T47D (cell line): Measurements from ENCODE around the gene ARMC12.
A peak's percentile ranks its signal among the peaks of the same experiment; 100 is the strongest.

Experiments used
- DNase-seq, 2 experiments: peaks; one replicate each; pipeline versions ENCODE4 v3.0.0 to v3.0.0-alpha.2; 2011 to 2012; ENCODE audit warnings: low read depth in 1 of 2, low spot score in 1 of 2
- JUND ChIP-seq: IDR thresholded peaks from 2 replicates; pipeline ENCODE4 v1.6.1; 2012; ENCODE audit warnings: low read depth
- in situ Hi-C: cut with HindIII; loops from 2 replicates; pipeline ENCODE4 v1.10.0; 2016; ENCODE audit warnings: low sequenced_read_pairs, low pct_unique_long_range_greater_than_20kb

ARMC12 gene

DNA sequence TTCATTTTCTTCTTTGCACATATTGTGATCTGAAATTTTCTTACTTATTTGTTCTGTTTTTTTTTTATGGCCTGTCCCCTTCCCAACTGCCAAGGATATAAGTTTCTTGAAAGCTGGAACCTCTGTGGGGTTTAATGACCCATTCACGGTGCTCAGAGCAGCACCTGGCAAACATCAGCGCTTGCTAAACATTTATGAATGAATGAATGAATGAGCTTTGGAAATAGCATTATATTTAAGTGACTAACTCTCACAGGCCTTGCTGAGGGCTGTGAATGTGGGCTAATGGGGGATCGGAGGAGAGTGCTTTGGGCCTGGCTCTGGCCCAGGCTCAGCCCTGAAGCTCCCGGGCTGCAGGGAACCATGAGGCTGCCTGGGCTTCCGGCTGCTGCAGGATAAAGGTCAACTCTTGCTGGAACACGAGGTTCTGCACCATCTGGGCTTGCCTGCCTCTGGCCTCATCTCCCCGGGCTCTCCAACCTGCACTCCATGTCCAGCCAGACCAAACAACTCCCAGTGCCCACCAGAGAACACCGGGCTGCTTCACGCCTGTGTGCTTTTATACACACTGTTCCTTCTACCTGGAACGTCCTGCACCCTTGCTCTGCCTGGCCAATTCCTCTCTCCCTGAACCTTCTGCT lies 14.6 kb upstream of the ARMC12 start:
- TF ChIP-seq JUND: no peak
- in situ Hi-C loops: no loop called here
- no peak for DNase-seq

DNA sequence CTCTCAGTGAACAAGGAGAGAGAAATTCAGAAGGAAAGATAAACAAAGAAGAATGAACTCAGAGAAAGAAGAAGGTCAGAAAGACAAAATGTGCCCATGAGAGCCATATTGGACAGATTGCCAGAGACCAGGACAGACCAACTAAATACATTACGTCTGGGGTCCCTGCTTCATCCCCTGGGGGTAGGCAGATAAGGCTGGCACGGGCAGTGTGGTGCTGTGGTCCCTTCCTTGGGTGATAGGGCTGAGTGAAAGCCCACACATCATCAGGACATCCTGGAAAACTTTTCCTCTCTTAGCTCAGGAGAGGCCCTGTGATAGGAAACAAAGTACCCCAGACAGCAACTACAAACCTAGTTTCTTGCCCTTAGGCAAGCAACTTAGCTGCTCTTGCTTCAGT lies 13.2 kb upstream of the ARMC12 start:
- DNase-seq: no peak
- TF ChIP-seq JUND: no peak
- in situ Hi-C loops: no loop called here

DNA sequence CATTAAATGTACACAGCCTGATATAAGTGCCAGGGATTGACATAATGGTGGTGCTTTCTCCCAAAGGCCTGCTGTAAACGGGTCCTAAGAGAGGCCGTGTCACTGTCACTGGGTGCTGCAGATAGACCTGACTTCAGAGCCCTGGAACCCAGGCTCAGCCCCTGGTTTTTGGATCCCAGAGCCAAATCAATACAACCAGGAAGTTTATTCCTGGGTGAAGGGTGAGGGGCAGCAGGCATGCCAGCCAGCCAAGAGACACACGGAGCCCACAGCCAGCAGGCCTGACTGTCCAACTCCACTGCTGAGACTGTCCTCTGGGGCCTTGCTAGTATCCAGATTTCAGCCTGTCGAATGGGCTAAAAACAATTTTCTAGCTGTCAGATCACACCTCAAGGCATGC lies 12.8 kb upstream of the ARMC12 start:
- in situ Hi-C loops: no loop called here
- no peak for TF ChIP-seq JUND
- DNase-seq: no peak

DNA sequence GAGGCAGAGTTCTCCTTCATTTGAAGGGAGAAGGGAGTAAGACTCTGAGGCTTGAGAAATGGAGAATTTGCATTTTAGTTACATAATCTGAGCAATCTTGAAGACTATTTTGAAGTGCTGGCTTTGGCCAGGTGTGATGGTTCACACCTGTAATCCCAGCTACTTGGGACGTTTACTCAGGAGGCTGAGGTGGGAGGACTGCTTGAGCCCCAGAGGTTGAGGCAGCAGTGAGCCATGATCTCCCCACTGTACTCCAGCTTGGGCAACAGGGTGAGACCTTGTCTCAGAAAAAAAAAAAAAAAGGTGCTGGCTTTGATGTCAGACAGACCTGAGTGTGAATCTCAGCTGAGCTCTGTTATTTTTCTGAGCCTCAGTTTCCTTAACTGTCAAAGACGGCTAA lies 12.4 kb upstream of the ARMC12 start:
- in situ Hi-C loops: no loop called here
- DNase-seq: no peak
- no peak for TF ChIP-seq JUND

DNA sequence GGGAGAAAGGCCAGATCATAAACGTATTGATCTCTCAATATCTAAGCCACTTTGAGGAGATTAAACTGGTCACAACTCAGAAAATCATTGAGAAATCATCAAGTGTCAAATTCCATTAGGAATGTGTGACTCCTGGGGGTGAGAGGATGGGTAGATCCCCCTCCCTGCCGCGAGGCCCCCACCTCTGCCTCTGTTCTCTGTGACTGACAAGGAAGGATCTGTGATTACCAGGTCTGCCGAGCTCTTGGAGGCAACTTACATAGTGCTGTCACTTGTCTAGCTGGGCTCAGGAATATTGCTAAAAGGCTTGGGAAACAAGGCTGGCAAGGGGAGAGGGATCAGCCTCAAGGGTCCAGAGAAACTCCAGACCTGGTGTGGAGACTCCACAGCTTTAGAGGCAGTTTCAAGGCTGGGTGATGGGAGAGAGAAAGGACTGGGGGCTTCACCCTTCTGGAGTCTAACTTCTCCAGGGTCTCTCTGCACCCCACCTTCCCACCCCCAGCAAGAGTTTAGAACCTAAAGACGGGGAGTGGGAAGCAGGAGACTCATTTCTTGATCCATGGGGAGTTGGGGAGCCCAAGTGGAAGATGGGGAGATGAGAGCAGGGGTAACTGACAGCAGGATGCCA lies 11.6 kb upstream of the ARMC12 start:
- DNase-seq: no peak
- TF ChIP-seq JUND: no peak
- in situ Hi-C loops: no loop called here

DNA sequence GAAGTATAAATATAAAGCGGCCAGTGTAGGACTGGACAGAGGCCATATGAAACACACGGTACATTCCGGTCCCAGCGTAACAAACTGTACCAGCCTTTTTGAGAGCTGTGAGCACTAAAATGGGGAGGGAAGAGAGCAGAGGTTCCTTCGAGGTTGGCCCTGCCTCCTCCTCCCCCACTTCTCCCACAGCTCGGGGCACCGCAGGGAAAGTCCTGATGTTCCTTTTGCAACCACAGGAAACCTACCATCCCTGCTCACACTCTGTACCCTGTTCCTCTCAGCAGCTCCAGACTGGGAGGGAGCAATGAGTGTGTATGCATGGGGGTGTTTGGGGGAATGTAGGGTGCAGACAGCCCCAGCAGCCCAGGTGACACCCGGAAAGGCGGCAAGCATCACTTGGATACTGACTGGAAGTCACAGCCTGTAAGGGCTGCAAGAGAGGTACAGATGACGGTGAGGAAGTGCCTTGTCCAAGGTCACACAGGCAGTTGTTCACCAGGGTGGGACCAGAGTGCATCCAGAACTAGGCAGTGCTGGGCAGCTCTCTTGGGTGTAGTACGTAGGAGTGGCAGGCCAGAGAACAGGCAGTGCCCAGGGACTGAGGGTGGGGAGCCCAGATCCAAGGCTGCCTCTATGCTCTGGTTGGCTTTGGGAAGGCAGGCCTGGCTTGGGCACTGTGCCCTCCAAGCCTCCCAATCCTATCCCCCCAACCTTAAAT lies 11.0 kb upstream of the ARMC12 start:
- TF ChIP-seq JUND: no peak
- peak in 1 of 2 experiments; percentile 39 for DNase-seq
- in situ Hi-C loops: no loop called here

DNA sequence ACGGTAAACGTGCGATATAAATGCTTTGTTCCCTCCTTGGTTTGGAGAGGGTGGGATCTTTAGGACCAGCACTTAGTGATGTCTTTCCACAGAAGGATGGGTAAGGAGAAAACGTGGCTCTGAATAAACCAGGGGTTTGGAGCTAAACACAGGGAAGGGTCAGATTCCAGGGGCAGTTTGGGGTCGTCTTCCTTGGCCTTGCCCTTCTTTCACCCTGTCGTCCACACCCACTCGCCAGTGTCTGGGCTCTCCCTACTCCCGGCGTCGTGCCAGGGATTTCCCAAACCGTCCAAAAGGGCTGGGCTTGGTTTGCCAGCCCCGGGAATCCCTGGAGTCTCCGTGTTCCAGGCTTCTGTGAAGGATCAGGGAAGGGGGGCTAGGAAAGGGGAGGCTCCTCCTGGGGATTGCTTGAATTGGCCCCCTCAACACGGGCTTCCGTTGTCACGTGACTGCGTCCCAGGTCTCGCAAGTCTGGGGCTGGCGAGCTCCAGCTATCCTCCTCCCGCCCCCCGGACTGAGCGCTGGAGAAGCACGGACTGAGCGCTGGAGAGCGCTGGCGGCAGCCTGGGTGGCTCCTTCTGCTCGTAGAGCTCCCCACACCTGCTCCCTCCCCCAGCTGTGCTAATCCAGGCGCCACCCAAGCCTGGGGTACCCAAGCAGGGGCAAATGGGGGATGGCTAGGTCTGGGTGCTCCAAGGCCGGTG lies 9.4 kb upstream of the ARMC12 start:
- peak in 1 of 2 experiments; percentile 73 for DNase-seq
- in situ Hi-C loops: no loop called here
- TF ChIP-seq JUND: no peak

DNA sequence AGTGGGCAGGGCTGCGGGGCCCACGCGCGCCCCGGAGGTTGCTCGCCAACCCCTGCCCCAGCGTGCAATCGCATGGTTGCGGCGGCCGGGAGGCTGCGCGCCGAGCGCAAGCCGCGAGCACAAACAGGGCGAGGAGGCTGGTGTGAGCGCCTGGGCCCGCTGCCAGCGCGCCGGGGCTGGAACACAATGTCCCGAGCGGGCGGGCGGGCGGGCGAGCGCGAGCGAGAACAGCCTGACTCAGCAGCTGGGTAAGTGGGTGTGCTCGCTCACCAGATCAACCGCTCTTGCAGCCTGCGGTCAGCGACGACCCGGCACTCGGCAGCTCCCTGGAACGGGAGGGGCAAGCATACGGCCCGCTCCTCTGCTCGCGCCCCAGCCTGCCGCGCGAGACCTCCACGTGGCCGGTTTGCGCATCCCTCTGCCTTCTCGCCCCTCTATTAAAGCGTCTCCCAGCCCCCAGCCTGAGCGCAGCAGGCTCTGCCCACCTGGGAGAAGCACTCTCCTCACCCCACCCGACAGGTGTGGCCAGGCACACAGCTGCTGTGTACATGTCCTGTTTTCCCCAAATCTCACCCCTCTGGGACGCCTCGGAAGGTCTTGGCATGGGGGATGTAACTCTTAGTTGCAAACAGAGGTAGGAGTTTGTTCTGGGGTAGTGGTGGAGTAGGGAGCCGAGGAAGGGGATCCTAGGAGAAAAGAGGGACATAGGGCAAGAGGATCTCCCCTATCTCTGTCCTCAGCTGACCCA lies 8.7 kb upstream of the ARMC12 start:
- no peak for TF ChIP-seq JUND
- in situ Hi-C loops: no loop called here
- DNase-seq: peak; percentile 69 to 96

DNA sequence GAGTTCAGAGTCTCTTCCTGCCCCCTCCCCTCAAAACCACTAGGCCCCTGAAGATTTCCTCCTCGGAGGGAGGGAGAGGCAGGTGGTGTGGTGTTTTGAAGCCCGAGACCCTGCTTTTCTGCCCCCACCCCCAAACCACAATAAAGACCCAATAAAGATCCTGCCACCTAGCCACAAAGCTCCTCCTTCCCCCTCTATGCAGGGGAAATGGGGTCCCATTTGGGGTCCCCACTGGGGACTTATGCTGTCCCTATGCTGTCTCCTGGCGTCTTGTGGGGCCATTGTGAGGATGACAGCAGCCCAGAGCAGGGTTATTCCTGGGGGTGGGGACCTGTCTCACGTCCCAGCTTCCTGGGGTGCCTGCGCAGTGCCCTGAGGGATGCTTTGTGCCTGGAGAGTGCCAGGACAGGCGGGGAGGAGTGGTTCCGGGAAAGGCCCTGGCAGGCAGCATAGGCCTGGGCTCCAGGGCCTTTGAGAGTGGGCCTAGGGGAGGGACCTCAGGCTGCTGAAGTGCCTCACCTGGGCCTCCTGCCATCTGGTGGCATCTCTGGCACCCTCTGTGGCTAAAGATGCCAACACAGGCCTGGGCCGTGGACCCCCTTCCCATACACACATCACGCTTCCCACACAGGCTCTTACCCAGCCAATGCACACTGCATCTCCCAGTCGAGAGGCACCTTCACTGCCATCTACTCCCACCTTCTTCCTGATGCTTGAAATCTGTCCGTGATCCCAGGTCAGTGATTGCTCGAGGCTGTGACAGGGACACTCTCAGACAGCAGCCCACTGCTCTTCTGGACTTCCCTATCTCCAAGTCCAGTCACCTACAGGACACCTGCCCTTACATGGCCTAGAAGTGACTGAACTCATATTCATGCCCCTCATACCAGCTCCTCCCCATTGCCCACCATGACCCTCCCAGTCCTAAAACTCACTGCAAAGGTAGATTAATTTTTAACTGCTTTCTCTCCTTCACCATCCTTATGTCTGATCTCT lies 7.9 kb upstream of the ARMC12 start:
- peak in 1 of 2 experiments; percentile 71 for DNase-seq
- TF ChIP-seq JUND: no peak
- in situ Hi-C loops: no loop called here

DNA sequence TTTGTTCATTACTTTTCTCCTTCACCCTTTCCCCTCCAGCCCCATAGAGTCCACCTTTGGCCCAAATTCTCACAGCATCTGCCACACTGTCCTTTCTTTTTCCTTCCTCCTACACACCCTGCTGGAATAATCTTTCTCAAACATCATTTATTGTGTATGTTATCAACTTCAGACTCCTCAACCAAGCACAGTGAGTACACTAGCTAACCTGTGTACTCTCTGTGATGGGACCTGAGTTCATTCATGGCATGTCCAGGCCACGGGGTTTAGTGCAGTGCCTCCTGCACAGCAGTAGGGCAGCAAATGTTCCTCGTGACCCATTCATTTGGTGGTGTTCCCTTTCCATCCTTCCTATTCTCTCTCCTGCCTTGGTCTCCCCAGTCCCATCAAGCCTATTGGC lies 7.1 kb upstream of the ARMC12 start:
- in situ Hi-C loops: no loop called here
- no peak for TF ChIP-seq JUND
- no peak for DNase-seq

DNA sequence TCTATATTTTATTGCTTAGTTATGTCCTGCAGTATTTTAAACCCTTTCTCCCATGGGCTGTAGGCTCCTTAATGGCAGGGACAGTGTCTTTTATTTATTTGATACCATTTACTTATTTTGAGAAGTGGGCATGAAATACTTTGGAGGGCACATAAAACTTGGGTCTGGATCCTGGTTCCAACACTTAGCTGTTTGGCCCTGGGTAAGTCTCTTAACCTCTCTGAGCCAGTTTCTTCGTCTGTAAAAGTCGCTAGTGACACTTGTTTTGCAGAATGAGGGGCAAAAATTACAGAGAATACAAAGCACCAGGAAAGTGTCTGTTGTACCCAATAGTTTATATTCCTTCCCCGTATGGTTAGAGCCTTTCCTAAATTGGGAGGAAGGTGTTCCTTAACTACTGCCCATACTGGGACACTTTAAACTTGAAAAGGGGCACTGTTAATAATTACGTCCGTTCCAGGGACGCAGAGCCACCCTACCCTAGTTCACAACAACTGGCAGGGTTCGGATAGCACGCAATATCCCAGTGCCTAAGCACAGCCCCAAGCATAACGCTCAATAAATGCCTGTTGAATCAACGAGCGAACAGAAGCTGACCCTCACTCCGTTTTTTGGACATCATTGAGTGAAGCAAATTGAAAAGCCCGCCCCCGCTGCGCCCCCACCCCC lies 6.0 kb upstream of the ARMC12 start:
- DNase-seq: no peak
- in situ Hi-C loops: no loop called here
- TF ChIP-seq JUND: no peak
